A673 (cell line): ENCODE results near the gene JUP. TPM values are rescaled to one million over a fixed set of nuclear protein-coding genes. Genes with fewer than 3 reads are reported as not detected.
"Not testable (repeated sequence)": the region's sequence is repeated elsewhere in the genome, so short reads cannot be mapped to it uniquely, and the experiment has no call there.

Source experiments
- Bru-seq: library from RNA; stranded (reverse); fragments of 400-500 nt; gene quantifications from one replicate; lab custom pipeline; 2021; lab: Mats Ljungman, UMichigan
- BruChase-seq, 2 experiments: library from RNA; stranded (reverse); fragments of 400-500 nt; gene quantifications; one replicate each; lab custom pipeline; 2021; lab: Mats Ljungman, UMichigan
- BruUV-seq: library from RNA; stranded (reverse); fragments of 400-500 nt; replicated peaks from 2 replicates; lab custom pipeline; 2021; lab: Mats Ljungman, UMichigan
- CTCF ChIA-PET: fragments of 300-600 bp; sonication (Branson Sonifier 250); formaldehyde crosslinking; loops from one replicate; lab custom pipeline; 2022; ENCODE audit warnings: antibody characterized with exemption; lab: Charles Lee
- POLR2A ChIA-PET: fragments of 300-600 bp; sonication (Branson Sonifier 250); formaldehyde crosslinking; loops from one replicate; lab custom pipeline; 2022; ENCODE audit warnings: antibody characterized with exemption; ENCODE audit not compliant: low non-redundant PET; lab: Charles Lee
- DNase-seq: peaks from one replicate; pipeline ENCODE4 v3.0.0-alpha.2; 2015; ENCODE audit warnings: low spot score
- H3K27ac ChIP-seq: fragments of 200-600 bp; sonication (generic); 2 replicates; pipeline ENCODE4 v1.5.1; 2016; ENCODE audit warnings: mixed run types, low read depth, mild to moderate bottlenecking, mixed read lengths, antibody characterized with exemption, low read length; ENCODE audit not compliant: poor library complexity, severe bottlenecking
- H3K27me3 ChIP-seq: fragments of 200-600 bp; sonication (generic); replicated peaks from 2 replicates; pipeline ENCODE4 v1.6.1; 2017; ENCODE audit warnings: mixed run types, low read depth, mild to moderate bottlenecking, mixed read lengths, antibody characterized with exemption, low read length; ENCODE audit not compliant: insufficient read depth, poor library complexity
- H3K36me3 ChIP-seq: fragments of 200-600 bp; sonication (generic); 2 replicates; pipeline ENCODE4 v1.6.1; 2016; ENCODE audit warnings: mixed run types, mild to moderate bottlenecking, mixed read lengths, antibody characterized with exemption, low read length; ENCODE audit not compliant: insufficient read depth, poor library complexity, severe bottlenecking
- H3K4me1 ChIP-seq: fragments of 200-600 bp; sonication (generic); 2 replicates; pipeline ENCODE4 v1.6.1; 2017; ENCODE audit warnings: mixed run types, mild to moderate bottlenecking, mixed read lengths, antibody characterized with exemption, low read length; ENCODE audit not compliant: insufficient read depth, poor library complexity, severe bottlenecking
- H3K4me3 ChIP-seq: fragments of 200-600 bp; sonication (generic); 2 replicates; pipeline ENCODE4 v1.5.1; 2016; ENCODE audit warnings: low read depth, mixed run types, mild to moderate bottlenecking, mixed read lengths, low read length; ENCODE audit not compliant: poor library complexity, severe bottlenecking
- H3K9me3 ChIP-seq: fragments of 200-600 bp; sonication (generic); 2 replicates; pipeline ENCODE4 v1.6.1; 2016; ENCODE audit warnings: mixed run types, low read depth, mild to moderate bottlenecking, mixed read lengths, antibody characterized with exemption, low read length; ENCODE audit not compliant: poor library complexity, severe bottlenecking
- CTCF ChIP-seq: fragments of 300-800, 200-600 bp; sonication (generic); conservative IDR thresholded peaks from 2 replicates; pipeline ENCODE4 v1.5.1; 2017; ENCODE audit warnings: low read depth, mild to moderate bottlenecking, antibody characterized with exemption, low read length, moderate library complexity, mixed read lengths
- EZH2 ChIP-seq: fragments of 200-600 bp; sonication (generic); IDR thresholded peaks from 2 replicates; pipeline ENCODE4 v1.6.1; 2017; ENCODE audit warnings: borderline replicate concordance, low read depth, mild to moderate bottlenecking, mixed read lengths, antibody characterized with exemption, low read length; ENCODE audit not compliant: poor library complexity, severe bottlenecking
- intact Hi-C: fragments of 100-400 bp; cut with micrococcal nuclease; formaldehyde crosslinking; loops from one replicate; pipeline ENCODE4 v1.10.0; 2022; ENCODE audit not compliant: unreplicated experiment
- long read RNA-seq: library from polyadenylated mRNA; stranded (forward); transcript quantifications from one replicate; pipeline ENCODE4 v2.0.0, GENCODE V29; 2022
- total RNA-seq: library from RNA; stranded (reverse); gene quantifications from 2 replicates; pipeline ENCODE4 v1.2.3, GENCODE V29; 2021

Gene JUP
- 15.7 and 25.2 TPM in 2 replicates for total RNA-seq
- Bru-seq, nascent RNA: percentile 38 among the genes with signal in this experiment
- percentile 42 among the genes with signal in this experiment for BruChase-seq, experiment 1, labeled RNA remaining after a 2-hour chase
- BruChase-seq, experiment 2, labeled RNA remaining after a 6-hour chase: percentile 46 among the genes with signal in this experiment
- long read RNA-seq, transcript JUP-203 (14 exons, 3,497 nt): minor isoform, 10 of 47 reads
- long read RNA-seq, transcript JUP-201 (15 exons, 3,200 nt): major isoform, 15 of 47 reads
- long read RNA-seq, partial matches to known transcripts: 11 of 47 reads
- long read RNA-seq, other reads (novel, unspliced or antisense): 11 of 47 reads

GRCh38 chr17:41786227-41787020 is at the start of gene JUP:
Gene JUP, minus strand, starts transcription at chr17:41786711. Its CDS starts 14,857 bp downstream, at chr17:41771854.
- CTCF ChIA-PET: interaction anchor here (0.6 to 1.0 kb wide), 3 partner anchors 25 to 282 kb away, joined by 3 to 5 read pairs (median 3); partner anchors contain the start of gene P3H4

GRCh38 chr17:41835800-41836549 is 49.5 kb upstream of the JUP start, which contains the start of gene NT5C3B:
Gene NT5C3B, minus strand, starts transcription at chr17:41836232. Its CDS starts 39 bp downstream, at chr17:41836193.
- Histone ChIP-seq H3K4me3 (peak within 1 kb of the TSS; percentile 74), H3K9me3 (no peaks in the 10 kb centered on the region), H3K27ac (peak within 1 kb of the TSS; percentile 71), H3K27me3 (no peaks in the 10 kb centered on the region), H3K36me3 (peaks cover 3% of the 10 kb centered on the region), H3K4me1 (no peaks in the 10 kb centered on the region)
- BruUV-seq: no TSS peak
- ChIA-PET CTCF (no interaction called here), POLR2A (no interaction called here)
- intact Hi-C loops: no loop called here
- no peak for TF ChIP-seq EZH2
- no peak for TF ChIP-seq CTCF
- DNase-seq: peak; percentile 55

More at GRCh38 chr17:41786227-41787020, at the start of gene JUP:
- H3K36me3 ChIP-seq: no peaks in the 10 kb centered on the region
- TF ChIP-seq CTCF (peak; percentile 38; the same call in 1 of the 2 replicates), EZH2 (no peak)
- no peaks in the 10 kb centered on the region for H3K27me3 ChIP-seq
- intact Hi-C loops: no loop called here
- peaks cover 12% of the 10 kb centered on the region for H3K4me1 ChIP-seq
- no peaks in the 10 kb centered on the region for H3K9me3 ChIP-seq
- H3K4me3 ChIP-seq: peak within 1 kb of the TSS; percentile 59
- no TSS peak for BruUV-seq
- DNase-seq: peak; percentile 97
- peak within 1 kb of the TSS; percentile 40 for H3K27ac ChIP-seq
- POLR2A ChIA-PET: interaction anchor here (0.5 kb wide), 1 partner anchor 882 kb away, joined by 3 read pairs; no protein-coding TSS in a partner anchor

GRCh38 chr17:41835214-41835799 is 48.8 kb upstream of the JUP start:
- intact Hi-C loops: no loop called here
- H3K4me1 ChIP-seq: no peaks in the 10 kb centered on the region
- no peaks in the 10 kb centered on the region for H3K9me3 ChIP-seq
- H3K36me3 ChIP-seq: peaks cover 3% of the 10 kb centered on the region
- peak overlapping the region; percentile 74 for H3K4me3 ChIP-seq
- no peak for DNase-seq
- peak overlapping the region; percentile 71 for H3K27ac ChIP-seq
- no TSS peak for BruUV-seq
- ChIA-PET CTCF (no interaction called here), POLR2A (no interaction called here)
- H3K27me3 ChIP-seq: no peaks in the 10 kb centered on the region
- TF ChIP-seq EZH2: no peak

GRCh38 chr17:41829961-41830360 is 43.5 kb upstream of the JUP start:
- H3K27ac ChIP-seq, BruUV-seq, H3K27me3 ChIP-seq, DNase-seq, H3K4me3 ChIP-seq, intact Hi-C loops, POLR2A ChIA-PET, H3K9me3 ChIP-seq, CTCF ChIA-PET, H3K4me1 ChIP-seq: not testable (repeated sequence)
- peaks cover 15% of the 10 kb centered on the region for H3K36me3 ChIP-seq
